OCI-LY3 (cell line): ENCODE results near the gene OLA1.
"Not testable (repeated sequence)": the region's sequence is repeated elsewhere in the genome, so short reads cannot be mapped to it uniquely, and the experiment has no call there.

Experiments used
- CTCF ChIP-seq: fragments of 200-600, 300-600 bp; sonication (generic); IDR thresholded peaks from 2 replicates; pipeline ENCODE4 v1.5.1; 2014; ENCODE audit warnings: antibody characterized with exemption, low read length, low read depth
- EZH2phosphoT487 ChIP-seq: fragments of 200-600 bp; shearing (Covaris generic); IDR thresholded peaks from 2 replicates; pipeline ENCODE4 v1.6.1; 2018; ENCODE audit warnings: antibody characterized with exemption, mixed run types, low read depth

GRCh38 chr2:174245628-174246027 is 2.7 kb downstream of the OLA1 start:
- not testable (repeated sequence) for TF ChIP-seq CTCF, EZH2phosphoT487
